Mesenchymal stem cell (in vitro differentiated cells and primary cell): ENCODE data around the gene PADI3.

ENCODE experiments used
- DNase-seq: peaks from one replicate; pipeline ENCODE4 v3.0.0-alpha.2; 2013
- H2AFZ ChIP-seq: one replicate; pipeline ENCODE4 v1.6.1; 2013; ENCODE audit warnings: low read depth, mild to moderate bottlenecking, control low read depth, inconsistent platforms, low read length, moderate library complexity
- H2AK5ac ChIP-seq: 2 replicates; pipeline ENCODE4 v1.6.1; 2013; ENCODE audit warnings: low read length, moderate library complexity, mild to moderate bottlenecking, inconsistent platforms; ENCODE audit not compliant: severe bottlenecking
- H2BK120ac ChIP-seq: one replicate; pipeline ENCODE4 v1.6.1; 2013; ENCODE audit warnings: low read depth, mild to moderate bottlenecking, inconsistent platforms, low read length, moderate library complexity
- H2BK12ac ChIP-seq, 2 experiments: one replicate each; pipeline ENCODE4 v1.6.1; 2013; ENCODE audit warnings: inconsistent platforms in 2 of 2, low read length in 2 of 2, mild to moderate bottlenecking in 2 of 2, moderate library complexity in 2 of 2, control low read depth in 1 of 2
- H2BK15ac ChIP-seq: one replicate; pipeline ENCODE4 v1.6.1; 2013; ENCODE audit warnings: mild to moderate bottlenecking, low read depth, inconsistent platforms; ENCODE audit not compliant: poor library complexity, severe bottlenecking
- H2BK5ac ChIP-seq: 2 replicates; pipeline ENCODE4 v1.6.1; 2013; ENCODE audit warnings: low read depth, mild to moderate bottlenecking, low read length, control low read depth, inconsistent platforms; ENCODE audit not compliant: poor library complexity, severe bottlenecking
- H3K14ac ChIP-seq, 2 experiments: one replicate each; pipeline ENCODE4 v1.6.1; 2013; ENCODE audit warnings: inconsistent platforms in 2 of 2, low read length in 2 of 2, control low read depth in 1 of 2, mild to moderate bottlenecking in 1 of 2, moderate library complexity in 1 of 2
- H3K18ac ChIP-seq, 2 experiments: one replicate each; pipeline ENCODE4 v1.6.1; 2013; ENCODE audit warnings: inconsistent platforms in 2 of 2, low read length in 2 of 2, control low read depth in 1 of 2, low read depth in 1 of 2, mild to moderate bottlenecking in 1 of 2
- H3K23ac ChIP-seq, 2 experiments: one replicate each; pipeline ENCODE4 v1.6.1; 2013; ENCODE audit warnings: inconsistent platforms in 2 of 2, low read length in 2 of 2, mild to moderate bottlenecking in 2 of 2, moderate library complexity in 2 of 2, control low read depth in 1 of 2
- H3K27ac ChIP-seq: 2 replicates; pipeline ENCODE4 v1.5.1; 2013; ENCODE audit warnings: mild to moderate bottlenecking, moderate library complexity, low read length, control low read depth, inconsistent platforms; ENCODE audit not compliant: poor library complexity, severe bottlenecking
- H3K27me3 ChIP-seq, 2 experiments: 2 replicates each; pipeline versions ENCODE4 v1.6.1 to v1.7.0; 2013; ENCODE audit warnings: low read length in 2 of 2, mild to moderate bottlenecking in 2 of 2, moderate library complexity in 2 of 2, control low read depth in 1 of 2, inconsistent platforms in 1 of 2; ENCODE audit not compliant: control insufficient read depth in 1 of 2, insufficient read depth in 1 of 2
- H3K36me3 ChIP-seq, 2 experiments: 2 replicates each; pipeline versions ENCODE4 v1.6.1 to v1.7.0; 2013; ENCODE audit warnings: low read length in 2 of 2, control low read depth in 1 of 2, inconsistent platforms in 1 of 2, low read depth in 1 of 2, mild to moderate bottlenecking in 1 of 2; ENCODE audit not compliant: insufficient read depth in 2 of 2, control insufficient read depth in 1 of 2
- H3K4ac ChIP-seq, 2 experiments: one replicate each; pipeline ENCODE4 v1.6.1; 2013; ENCODE audit warnings: inconsistent platforms in 2 of 2, low read length in 2 of 2, mild to moderate bottlenecking in 2 of 2, moderate library complexity in 2 of 2, control low read depth in 1 of 2, low read depth in 1 of 2
- H3K4me1 ChIP-seq: 2 replicates; pipeline ENCODE4 v1.6.1; 2013; ENCODE audit warnings: low read depth, low read length, control low read depth; ENCODE audit not compliant: control insufficient read depth, insufficient read depth
- H3K4me2 ChIP-seq: 2 replicates; pipeline ENCODE4 v1.6.1; 2013; ENCODE audit warnings: low read length, mild to moderate bottlenecking, inconsistent platforms; ENCODE audit not compliant: poor library complexity, severe bottlenecking
- H3K4me3 ChIP-seq, 2 experiments: 2 replicates each; pipeline versions ENCODE4 v1.5.1 to v1.7.0; 2013; ENCODE audit warnings: low read length in 2 of 2, mild to moderate bottlenecking in 2 of 2, control low read depth in 1 of 2, low read depth in 1 of 2; ENCODE audit not compliant: insufficient read depth in 1 of 2
- H3K79me1 ChIP-seq: replicated peaks from 2 replicates; pipeline ENCODE4 v1.6.1; 2013; ENCODE audit warnings: mild to moderate bottlenecking, control low read depth, low read length, inconsistent platforms; ENCODE audit not compliant: poor library complexity, severe bottlenecking
- H3K9ac ChIP-seq: 2 replicates; pipeline ENCODE4 v1.7.0; 2013; ENCODE audit warnings: mild to moderate bottlenecking, low read length, moderate library complexity
- H3K9me3 ChIP-seq: 2 replicates; pipeline ENCODE4 v1.7.0; 2013; ENCODE audit warnings: mild to moderate bottlenecking, low read length; ENCODE audit not compliant: control insufficient read depth
- H4K8ac ChIP-seq: one replicate; pipeline ENCODE4 v1.6.1; 2013; ENCODE audit warnings: inconsistent platforms, mild to moderate bottlenecking, low read length, moderate library complexity
- H4K91ac ChIP-seq: one replicate; pipeline ENCODE4 v1.6.1; 2013; ENCODE audit warnings: mild to moderate bottlenecking, low read length, inconsistent platforms
- WGBS: methylation state at CpG from one replicate; pipeline ENCODE4 v1.1.7; 2013; ENCODE audit warnings: mixed read lengths; 5-methylcytosine and 5-hydroxymethylcytosine counted together

The PADI3 gene

GRCh38 chr1:17310068-17310640 is 61.3 kb downstream of the PADI3 start:
- peaks cover 25% of the 10 kb centered on the region for H3K4me1 ChIP-seq
- H4K91ac ChIP-seq: no peak overlapping the region
- H2BK15ac ChIP-seq: no peak overlapping the region
- no peak overlapping the region for H3K18ac ChIP-seq
- no peaks in the 10 kb centered on the region for H3K36me3 ChIP-seq
- H3K4me3 ChIP-seq: no peak overlapping the region
- no peak overlapping the region for H3K9ac ChIP-seq
- no peak overlapping the region for H2AFZ ChIP-seq
- H3K27me3 ChIP-seq: peaks cover 0 to 82% of the 10 kb centered on the region in 2 experiments
- no peak overlapping the region for H3K4me2 ChIP-seq
- no peak overlapping the region for H2BK5ac ChIP-seq
- no peak overlapping the region for H4K8ac ChIP-seq
- no peak overlapping the region for H2BK120ac ChIP-seq
- H3K4ac ChIP-seq: no peak overlapping the region
- no peak overlapping the region for H2AK5ac ChIP-seq
- H3K23ac ChIP-seq: no peak overlapping the region
- no peak overlapping the region for H2BK12ac ChIP-seq
- no peak for DNase-seq
- H3K27ac ChIP-seq: no peak overlapping the region
- no peaks in the 10 kb centered on the region for H3K79me1 ChIP-seq
- no peak overlapping the region for H3K14ac ChIP-seq
- WGBS: 49% methylated on average over 6 of the region's 7 CpGs
- H3K9me3 ChIP-seq: no peaks in the 10 kb centered on the region

GRCh38 chr1:17313530-17314309 is 64.8 kb downstream of the PADI3 start:
- no peak overlapping the region for H2AFZ ChIP-seq
- H2BK12ac ChIP-seq: no peak overlapping the region
- H3K4me3 ChIP-seq: no peak overlapping the region
- H4K8ac ChIP-seq: no peak overlapping the region
- no peak overlapping the region for H3K23ac ChIP-seq
- H3K18ac ChIP-seq: no peak overlapping the region
- H3K4me1 ChIP-seq: peaks cover 21% of the 10 kb centered on the region
- no peak overlapping the region for H3K9ac ChIP-seq
- H3K27ac ChIP-seq: no peak overlapping the region
- DNase-seq: no peak
- no peak overlapping the region for H2BK15ac ChIP-seq
- H2AK5ac ChIP-seq: peak overlapping the region; percentile 49
- no peak overlapping the region for H3K14ac ChIP-seq
- H2BK120ac ChIP-seq: no peak overlapping the region
- H3K4me2 ChIP-seq: no peak overlapping the region
- peaks cover 0 to 68% of the 10 kb centered on the region in 2 experiments for H3K27me3 ChIP-seq
- no peak overlapping the region for H3K4ac ChIP-seq
- no peaks in the 10 kb centered on the region for H3K36me3 ChIP-seq
- no peaks in the 10 kb centered on the region for H3K79me1 ChIP-seq
- H4K91ac ChIP-seq: no peak overlapping the region
- WGBS: 68% methylated on average over 9 of the region's 9 CpGs
- H3K9me3 ChIP-seq: no peaks in the 10 kb centered on the region
- no peak overlapping the region for H2BK5ac ChIP-seq

- no peak overlapping the region for H2BK5ac ChIP-seq
- WGBS: 69% methylated on average over 9 of the region's 9 CpGs
- H3K36me3 ChIP-seq: no peaks in the 10 kb centered on the region
- no peak overlapping the region for H3K9ac ChIP-seq
- no peak overlapping the region for H2AFZ ChIP-seq
- no peaks in the 10 kb centered on the region for H3K79me1 ChIP-seq
- no peak overlapping the region for H4K91ac ChIP-seq
- no peak overlapping the region for H4K8ac ChIP-seq
- peaks cover 0 to 68% of the 10 kb centered on the region in 2 experiments for H3K27me3 ChIP-seq
- H2BK12ac ChIP-seq: no peak overlapping the region
- no peak overlapping the region for H3K18ac ChIP-seq
- H3K4me3 ChIP-seq: no peak overlapping the region
- peaks cover under 1% of the 10 kb centered on the region for H3K9me3 ChIP-seq
- no peak overlapping the region for H2BK120ac ChIP-seq
- H3K4ac ChIP-seq: no peak overlapping the region
- peaks cover 19% of the 10 kb centered on the region for H3K4me1 ChIP-seq
- no peak overlapping the region for H3K14ac ChIP-seq
- no peak for DNase-seq
- H3K23ac ChIP-seq: no peak overlapping the region
- H2AK5ac ChIP-seq: no peak overlapping the region
- H2BK15ac ChIP-seq: no peak overlapping the region
- no peak overlapping the region for H3K4me2 ChIP-seq
- no peak overlapping the region for H3K27ac ChIP-seq
Observed at GRCh38 chr1:17314491-17314971, 65.6 kb downstream of the PADI3 start.

- H3K4me3 ChIP-seq: no peak overlapping the region
- H3K79me1 ChIP-seq: no peaks in the 10 kb centered on the region
- WGBS: 52% methylated on average over 5 of the region's 7 CpGs
Observed at GRCh38 chr1:17315542-17316130, 66.7 kb downstream of the PADI3 start.

More at GRCh38 chr1:17315542-17316130, 66.7 kb downstream of the PADI3 start:
- no peak overlapping the region for H3K4me2 ChIP-seq
- no peak overlapping the region for H3K4ac ChIP-seq
- peak overlapping the region; percentile 44 for H2AK5ac ChIP-seq
- peaks cover 6% of the 10 kb centered on the region for H3K9me3 ChIP-seq
- peaks cover 0 to 67% of the 10 kb centered on the region in 2 experiments for H3K27me3 ChIP-seq
- no peak overlapping the region for H2BK120ac ChIP-seq
- no peaks in the 10 kb centered on the region for H3K36me3 ChIP-seq
- no peak overlapping the region for H4K91ac ChIP-seq
- no peak overlapping the region for H3K14ac ChIP-seq
- no peak overlapping the region for H2BK5ac ChIP-seq
- H3K9ac ChIP-seq: no peak overlapping the region
- H3K23ac ChIP-seq: no peak overlapping the region
- H3K27ac ChIP-seq: no peak overlapping the region
- no peak overlapping the region for H4K8ac ChIP-seq
- H3K4me1 ChIP-seq: peaks cover 17% of the 10 kb centered on the region
- no peak overlapping the region for H2BK15ac ChIP-seq
- no peak overlapping the region for H2AFZ ChIP-seq
- H2BK12ac ChIP-seq: no peak overlapping the region
- H3K18ac ChIP-seq: no peak overlapping the region
- no peak for DNase-seq
